ENCODE measurements around the gene GOLIM4.
A peak's percentile ranks its signal among the peaks of the same experiment; 100 is the strongest.
"Not testable (repeated sequence)": the region's sequence is repeated elsewhere in the genome, so short reads cannot be mapped to it uniquely, and the experiment has no call there.

GOLIM4 gene, protein sequence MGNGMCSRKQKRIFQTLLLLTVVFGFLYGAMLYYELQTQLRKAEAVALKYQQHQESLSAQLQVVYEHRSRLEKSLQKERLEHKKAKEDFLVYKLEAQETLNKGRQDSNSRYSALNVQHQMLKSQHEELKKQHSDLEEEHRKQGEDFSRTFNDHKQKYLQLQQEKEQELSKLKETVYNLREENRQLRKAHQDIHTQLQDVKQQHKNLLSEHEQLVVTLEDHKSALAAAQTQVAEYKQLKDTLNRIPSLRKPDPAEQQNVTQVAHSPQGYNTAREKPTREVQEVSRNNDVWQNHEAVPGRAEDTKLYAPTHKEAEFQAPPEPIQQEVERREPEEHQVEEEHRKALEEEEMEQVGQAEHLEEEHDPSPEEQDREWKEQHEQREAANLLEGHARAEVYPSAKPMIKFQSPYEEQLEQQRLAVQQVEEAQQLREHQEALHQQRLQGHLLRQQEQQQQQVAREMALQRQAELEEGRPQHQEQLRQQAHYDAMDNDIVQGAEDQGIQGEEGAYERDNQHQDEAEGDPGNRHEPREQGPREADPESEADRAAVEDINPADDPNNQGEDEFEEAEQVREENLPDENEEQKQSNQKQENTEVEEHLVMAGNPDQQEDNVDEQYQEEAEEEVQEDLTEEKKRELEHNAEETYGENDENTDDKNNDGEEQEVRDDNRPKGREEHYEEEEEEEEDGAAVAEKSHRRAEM

DNA sequence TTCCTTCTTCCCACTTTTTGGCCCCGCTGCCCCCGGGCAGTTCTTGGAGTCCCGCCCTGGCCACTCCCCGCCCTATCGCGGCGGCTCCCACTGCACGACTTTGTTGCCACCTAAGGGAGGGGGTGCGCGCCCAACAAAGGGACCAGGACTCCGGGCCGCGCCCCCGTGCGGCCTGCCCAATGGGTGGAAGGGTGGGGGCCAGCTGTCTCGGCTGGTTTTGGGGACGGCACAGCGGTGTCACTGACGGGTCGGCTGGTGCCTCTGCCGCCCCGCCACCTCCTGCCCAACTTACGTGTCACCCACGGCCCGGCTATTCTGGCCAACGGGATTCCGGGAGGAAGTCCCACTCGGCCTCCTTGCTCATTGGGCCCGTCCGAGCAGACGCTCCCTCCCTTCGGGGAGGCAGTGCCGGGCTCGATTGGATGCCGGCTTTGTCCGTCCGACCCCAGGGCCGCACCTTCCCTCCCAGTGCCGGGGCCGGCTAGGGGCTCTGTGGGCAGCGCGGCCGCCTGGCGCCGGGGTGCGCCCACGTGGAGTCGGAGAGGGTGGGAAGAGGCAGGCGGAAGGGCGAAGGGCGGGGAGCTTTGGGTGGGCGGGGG lies at the start of gene GOLIM4:
GOLIM4 (minus strand) TSS at position 314 of the 599 bp plus-strand sequence. CDS start 639 bp downstream, outside the sequence.
- peak; percentile 99 for DNase-seq

DNA sequence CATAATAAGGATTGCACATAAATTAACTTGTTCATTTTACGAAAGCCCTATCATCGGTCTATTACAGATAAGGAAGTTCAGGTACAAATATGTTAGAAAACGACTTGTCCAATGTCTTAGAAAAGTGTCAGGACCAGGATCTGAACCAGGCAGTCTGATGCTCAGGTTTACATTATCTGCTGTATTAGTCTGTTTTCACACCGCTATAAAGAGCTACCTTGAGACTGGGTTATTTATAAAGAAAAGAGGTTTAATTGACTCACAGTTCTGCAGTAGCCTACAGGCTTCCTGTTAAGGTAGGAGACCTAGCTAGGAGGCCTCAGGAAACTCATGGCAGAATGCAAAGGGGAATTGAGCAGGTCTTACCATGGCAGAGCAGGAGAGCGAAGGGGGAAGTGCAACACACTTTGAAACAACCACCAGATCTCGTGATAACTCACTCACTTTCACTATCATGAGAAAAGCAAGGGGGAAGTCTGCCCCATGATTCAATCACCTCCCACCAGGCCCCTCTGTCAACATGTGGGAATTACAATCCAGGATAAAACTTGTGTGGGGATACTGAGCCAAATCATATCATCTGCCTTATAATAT lies 45.8 kb upstream of the GOLIM4 start:
- no peak for DNase-seq

DNA sequence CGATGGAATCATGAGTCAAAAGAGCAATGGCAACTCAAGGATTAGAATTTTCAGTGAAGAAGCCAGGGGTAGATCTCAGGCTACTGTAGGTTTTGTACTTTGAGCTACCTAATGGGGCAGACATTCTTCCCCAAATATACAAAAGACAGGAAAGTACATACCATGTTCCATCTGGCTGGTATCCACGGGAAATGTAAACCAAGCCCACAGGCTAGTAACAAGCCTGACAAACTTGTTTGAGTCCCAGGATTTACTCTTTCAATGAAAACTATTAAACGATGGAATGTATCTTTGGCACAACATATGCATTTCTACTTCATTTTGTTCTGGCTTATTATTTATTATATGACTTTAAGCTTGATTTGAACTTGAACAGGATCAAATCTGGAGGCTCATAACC lies 44.2 kb upstream of the GOLIM4 start:
- no peak for DNase-seq

DNA sequence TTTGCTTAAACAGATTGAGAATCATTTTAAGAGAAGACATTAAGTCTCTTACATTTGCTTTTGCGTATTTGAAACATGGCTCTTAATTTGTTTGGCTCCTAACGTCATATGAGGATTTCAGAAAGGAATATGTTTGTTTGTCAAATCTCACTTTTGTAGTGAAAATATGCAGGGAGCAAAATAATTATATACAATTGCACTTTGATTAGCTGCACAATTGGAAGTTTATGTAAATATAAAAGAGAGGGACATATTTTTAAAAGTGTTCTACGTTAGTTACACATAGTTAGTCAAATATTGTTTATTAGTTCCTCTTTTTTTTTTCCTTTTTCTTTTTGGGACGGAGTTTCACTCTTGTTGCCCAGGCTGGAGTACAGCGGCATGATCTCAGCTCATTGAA lies 42.7 kb upstream of the GOLIM4 start:
- DNase-seq = no peak

DNA sequence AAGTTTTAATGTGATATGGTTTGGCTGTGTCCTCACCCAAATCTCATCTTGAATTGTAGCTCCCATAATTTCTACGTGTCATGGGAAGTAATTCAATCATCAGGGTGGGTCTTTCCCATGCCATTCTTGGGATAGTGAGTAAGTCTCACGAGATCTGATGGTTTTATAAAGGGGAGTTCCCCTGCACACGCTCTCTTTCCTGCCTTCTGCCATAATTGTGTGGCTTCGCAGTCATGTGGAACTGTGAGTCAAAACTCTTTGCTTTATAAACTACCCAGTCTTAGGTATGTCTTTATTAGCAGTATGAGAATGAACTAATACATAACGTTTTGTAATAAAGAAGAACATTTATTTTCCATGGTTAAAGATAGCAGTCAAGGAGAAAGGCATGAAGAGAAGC lies 39.2 kb upstream of the GOLIM4 start:
- DNase-seq = no peak

DNA sequence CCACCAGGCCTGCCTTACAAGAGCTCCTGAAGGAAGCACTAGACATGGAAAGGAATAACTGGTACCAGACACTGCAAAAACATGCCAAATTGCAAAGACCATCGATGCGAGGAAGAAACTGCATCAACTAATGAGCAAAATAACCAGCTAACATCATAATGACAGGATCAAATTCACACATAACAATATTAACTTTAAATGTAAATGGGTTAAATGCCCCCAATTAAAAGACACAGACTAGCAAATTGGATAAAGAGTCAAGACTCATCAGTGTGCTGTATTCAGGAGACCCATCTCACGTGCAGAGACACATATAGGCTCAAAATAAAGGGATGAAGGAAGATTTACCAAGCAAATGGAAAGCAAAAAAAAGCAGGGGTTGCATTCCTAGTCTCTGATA lies 34.5 kb upstream of the GOLIM4 start:
- not testable (repeated sequence) for DNase-seq

DNA sequence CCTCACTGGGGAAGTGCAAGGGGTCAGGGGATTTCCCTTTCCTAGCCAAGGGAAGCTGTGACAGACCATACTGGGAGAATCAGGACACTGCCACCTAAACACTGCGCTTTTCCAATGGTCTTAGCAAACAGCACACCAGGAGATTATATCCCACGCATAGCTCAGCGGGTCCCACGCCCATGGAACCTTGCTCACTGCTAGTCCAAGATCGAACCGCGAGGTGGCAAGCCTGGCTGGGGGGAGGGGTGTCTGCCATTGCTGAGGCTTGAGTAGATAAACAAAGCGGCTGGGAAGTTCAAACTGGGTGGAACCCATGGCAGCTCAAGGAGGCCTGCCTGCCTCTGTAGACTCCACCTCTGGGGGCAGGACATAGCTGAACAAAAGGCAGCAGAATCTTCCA lies 32.7 kb upstream of the GOLIM4 start:
- not testable (repeated sequence) for DNase-seq

DNA sequence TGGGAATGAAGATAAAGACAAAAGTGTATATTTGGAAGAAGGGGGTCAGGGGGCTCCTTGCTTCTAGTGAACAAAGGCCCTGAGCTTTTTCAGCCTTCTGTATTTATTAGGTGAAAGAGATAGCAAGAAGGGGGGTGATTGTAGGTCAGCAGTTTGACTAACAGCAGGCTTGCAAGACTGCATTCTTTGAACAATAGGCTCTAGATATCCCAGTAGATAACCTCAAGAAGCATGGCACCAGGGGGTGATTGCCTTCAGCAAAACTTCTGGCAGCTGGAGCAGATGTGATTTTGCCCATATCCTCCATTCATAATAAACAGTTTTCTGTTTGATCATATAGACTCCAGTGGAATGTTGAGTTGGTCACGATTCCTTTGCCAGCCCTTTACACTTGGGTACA lies 31.7 kb upstream of the GOLIM4 start:
- DNase-seq = no peak

DNA sequence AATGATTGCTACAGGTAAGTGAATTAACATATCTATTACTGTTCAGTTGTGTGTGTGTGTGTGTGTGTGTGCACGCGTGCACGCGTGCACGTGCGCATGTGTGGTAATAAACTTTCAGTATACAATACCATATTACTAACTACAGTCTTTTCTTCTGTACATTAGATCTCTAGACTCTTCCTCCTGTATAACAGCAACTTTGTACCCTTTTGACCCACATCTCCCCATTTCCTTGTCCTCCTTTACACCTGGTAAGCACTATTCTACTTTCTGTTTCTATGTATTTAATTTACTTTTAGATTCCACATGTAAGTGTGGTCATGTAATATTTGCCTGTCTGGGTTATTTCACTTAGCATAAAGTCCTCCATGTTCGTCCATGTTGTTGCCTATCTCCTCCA lies 29.1 kb upstream of the GOLIM4 start:
- DNase-seq = no peak

DNA sequence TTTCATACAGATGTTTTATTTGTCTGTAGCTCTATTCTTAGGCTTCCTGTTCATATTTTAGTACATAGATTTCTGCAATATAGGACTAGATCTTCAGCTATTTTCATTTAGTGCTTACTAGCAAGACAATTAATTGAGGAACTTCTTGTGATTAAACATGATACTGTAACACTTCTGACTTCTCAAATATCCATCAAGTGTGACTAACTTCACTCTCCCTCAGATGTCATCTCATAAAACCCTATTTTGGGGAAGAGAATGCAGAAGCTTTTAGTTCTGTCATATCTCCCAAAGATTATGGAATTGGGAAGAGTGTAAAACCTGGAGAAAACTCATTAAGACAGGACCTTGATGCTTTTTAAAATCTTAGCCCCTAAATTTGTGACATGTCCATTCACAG lies 28.6 kb upstream of the GOLIM4 start:
- DNase-seq = no peak

DNA sequence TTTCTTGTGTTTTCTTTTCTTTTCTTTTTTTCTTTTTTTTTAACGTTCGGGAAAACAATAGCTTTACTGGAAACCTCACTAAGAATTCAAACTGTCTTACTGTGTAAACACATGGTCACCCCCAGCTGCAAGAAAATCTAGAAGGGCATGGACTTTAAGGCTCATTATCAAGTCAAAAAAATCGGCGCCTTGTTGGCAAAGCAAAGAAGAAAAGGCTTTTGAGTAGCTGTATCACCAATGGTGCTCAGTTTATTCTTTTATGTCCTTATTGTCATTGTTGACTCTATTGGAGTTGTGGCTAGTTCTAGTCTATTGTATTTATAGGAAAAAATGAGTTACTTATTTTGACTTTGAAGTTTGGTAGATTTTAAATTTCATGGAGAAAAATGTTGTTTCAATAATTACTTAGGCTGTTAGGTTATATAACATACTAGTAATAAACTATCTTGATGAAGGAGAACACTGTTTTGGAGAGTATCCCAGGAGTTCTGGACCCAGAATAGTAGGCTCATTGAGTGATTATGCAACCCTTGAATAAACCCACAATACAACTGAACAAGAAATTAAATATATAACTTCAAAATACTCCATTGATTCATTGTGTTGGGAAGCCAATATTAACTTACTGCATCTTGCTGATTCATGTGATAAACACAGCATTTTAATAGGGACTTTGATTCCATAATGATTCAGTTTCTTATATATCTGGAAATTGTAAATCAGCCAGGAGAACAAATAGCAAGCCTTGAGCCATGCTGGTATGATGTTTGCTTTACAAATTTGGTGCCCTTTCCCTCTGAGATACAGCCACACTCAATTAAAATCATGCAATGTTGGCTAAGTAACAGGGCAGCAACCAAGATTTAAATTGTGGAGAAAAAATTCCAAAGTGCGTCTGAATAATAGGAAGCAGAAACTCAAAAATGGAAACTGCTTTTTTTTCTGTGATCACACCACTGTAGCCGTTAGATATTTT lies 27.8 kb upstream of the GOLIM4 start:
- no peak for DNase-seq

DNA sequence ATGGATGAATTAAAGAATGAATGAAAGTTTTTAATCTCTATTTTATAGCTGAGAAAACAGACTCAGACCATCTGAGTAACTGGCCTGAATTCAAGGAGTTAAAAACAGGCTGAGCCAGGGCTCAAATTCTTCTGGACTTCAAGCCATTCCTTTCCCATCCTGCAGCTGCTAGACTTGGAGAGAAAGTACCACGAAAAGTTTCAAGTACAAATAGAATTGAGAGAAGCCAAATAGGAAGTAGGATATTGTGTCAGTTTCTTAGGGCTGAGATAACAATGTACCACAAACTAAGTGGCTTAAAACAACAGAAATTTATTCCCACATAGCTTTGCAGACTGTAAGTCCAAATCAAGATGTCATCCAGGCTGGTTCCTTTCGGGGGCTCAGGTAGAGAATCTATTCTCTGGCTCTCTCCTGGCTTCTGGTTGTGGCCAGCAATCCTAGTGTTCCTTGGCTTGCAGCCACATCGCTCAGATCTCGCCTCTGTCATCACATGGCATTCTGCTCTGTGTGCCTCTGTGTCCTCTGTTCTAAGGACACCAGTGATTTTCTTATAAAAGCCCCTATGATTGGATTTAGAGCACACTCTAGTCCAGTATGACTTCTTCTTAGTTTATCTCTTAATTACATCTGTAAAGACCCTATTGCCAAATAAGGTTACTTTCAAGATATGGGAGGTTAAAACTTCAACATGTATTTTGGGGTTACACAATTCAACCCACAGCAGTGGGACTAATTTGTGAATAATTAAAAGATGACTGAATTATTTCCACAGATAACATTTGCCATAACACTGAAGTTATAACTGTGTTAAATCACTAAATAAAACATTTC lies 25.7 kb upstream of the GOLIM4 start:
- DNase-seq = no peak

DNA sequence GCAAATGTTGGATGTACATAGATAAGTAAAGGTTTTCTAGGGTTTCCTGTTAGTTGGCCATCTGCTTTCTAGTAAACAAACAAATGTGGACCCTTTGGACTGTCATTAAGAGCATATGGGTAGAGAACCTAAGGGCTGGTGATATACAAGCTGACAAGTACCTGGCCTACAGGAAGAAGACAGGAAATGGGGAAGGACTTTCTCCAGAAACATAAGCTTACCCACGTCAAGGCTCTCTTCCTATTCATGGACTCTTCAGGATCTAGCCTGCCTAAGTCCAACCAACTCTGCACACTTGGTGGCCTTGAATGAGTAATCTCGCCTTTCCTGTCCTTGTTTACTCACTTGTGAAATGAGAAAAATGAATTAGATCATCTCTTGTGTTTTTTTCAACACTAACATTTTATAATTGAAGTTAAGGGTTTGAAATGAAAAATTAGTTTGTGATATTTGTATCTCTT lies 22.2 kb upstream of the GOLIM4 start:
- no peak for DNase-seq

DNA sequence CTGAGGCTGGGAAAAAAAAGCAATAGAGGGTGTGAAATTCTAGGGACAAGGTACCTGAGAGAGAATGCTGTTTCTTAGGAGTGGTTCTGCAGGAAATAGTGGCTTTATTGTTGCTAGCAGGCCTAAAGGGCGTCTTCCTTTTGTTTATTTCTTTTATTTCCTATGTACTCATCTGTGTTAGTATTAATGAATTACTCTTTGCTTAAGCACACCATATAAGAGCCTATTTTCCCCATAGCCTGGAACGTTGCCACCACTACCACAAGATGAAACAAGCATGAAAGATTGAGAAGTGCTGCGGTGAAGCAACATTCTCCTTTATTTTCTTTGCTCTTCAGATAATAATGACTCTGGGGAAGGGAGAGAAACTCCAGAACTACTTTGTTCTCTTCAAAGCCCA lies 21.3 kb upstream of the GOLIM4 start:
- DNase-seq = no peak

DNA sequence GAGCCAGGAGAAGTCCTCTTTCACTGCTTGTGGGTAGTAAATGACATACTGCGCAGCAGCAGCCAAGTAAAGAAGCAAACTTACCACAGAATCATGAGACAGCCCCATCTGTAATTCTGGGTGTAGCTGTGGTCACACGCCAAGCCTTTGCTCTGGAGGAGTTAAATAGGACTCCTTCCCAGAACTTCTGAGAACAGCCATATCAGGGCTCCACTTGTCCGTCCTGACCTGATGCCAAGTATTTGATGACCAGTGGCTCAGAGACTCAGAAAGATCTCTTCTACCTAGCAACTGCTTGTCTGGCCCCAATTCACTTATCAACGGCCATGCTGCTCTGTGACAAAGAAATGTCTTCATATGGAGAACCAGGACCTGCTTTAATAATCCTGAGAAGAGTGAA lies 20.6 kb upstream of the GOLIM4 start:
- DNase-seq = no peak

DNA sequence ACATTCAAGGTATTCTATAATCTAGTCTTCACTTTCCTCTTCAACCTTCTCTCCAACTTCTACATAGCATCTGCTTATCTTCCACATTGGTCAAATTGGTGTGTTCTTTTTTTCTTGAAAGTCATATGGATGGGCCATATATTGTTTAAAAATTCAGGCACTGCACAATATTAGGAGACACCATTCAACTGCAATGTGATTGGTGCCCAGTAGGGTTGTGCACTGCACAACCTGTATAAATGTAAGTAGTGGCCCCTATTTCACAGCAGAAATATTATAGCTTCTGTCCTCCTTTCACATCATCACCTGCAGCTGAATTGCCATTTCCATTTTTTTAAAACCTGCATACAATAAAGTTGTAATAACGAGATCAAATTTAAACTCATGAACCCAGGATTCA lies 18.1 kb upstream of the GOLIM4 start:
- DNase-seq = no peak

DNA sequence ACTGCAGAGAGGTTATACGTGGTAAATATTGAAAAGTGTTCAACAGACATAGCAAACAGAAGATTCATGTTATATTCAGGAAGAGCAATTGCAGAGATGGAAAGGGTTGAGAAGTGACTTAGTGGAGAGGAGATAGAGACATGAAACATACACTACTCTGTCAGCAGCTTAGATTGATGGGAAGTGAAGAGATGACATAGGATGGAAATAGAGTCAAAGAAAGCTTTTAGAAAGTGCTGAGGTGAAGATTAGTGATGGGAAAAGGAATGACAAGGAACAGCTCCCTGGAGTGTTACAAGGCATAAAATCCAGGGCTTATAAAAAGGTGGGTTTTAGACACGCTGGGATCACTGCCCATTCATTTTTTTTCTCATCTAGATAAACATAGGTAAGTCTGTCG lies 17.2 kb upstream of the GOLIM4 start:
- DNase-seq = no peak

DNA sequence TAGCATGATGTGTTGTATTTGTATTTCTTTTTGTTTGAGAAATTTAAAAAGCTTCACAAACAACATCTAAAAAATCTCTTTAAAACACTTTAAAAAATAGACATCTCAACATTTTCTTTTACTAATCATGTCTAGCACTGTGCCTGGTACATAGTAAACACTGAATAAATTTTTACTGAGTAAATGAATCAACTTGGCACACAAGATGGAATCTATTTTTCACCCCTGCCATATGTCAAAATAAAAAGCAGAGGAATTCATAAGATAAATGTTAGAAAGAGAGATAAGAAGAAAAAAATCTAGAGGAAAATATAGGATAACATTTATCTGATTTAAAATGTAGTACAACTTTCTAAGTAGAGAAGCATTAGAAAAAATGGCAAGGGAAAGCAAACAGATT lies 8.6 kb upstream of the GOLIM4 start:
- DNase-seq = no peak

DNA sequence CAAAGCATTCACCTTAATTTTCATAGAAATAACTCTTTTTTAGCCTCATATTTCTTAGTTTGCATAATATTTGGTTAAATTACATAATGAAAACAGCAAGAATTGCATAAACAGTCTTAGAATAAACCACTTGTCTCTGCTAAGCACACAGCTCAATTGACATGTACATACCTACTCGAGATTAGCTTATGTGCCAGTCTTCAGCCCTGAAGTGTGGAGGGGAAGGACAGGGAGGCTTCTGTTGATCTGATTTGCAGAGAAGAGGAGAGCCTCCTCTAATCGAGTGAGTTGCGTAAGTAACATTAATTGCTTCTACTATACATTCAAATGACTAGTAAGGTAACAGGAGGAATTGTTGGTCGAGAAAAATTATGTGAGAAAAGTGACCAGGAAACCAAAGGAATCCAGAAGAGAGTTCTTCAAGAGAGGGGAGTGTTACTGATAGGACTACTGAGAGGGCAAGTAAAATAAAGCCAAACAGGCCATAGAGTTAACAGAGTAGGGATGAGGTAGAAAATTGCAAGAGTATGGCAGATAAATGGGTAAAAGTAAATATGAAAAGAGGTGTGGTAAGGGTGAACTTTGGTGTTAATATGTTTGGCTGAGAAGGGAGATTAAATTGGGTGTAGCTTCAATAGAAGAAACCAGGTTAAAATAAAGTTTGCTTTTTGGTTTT lies 7.1 kb upstream of the GOLIM4 start:
- no peak for DNase-seq

DNA sequence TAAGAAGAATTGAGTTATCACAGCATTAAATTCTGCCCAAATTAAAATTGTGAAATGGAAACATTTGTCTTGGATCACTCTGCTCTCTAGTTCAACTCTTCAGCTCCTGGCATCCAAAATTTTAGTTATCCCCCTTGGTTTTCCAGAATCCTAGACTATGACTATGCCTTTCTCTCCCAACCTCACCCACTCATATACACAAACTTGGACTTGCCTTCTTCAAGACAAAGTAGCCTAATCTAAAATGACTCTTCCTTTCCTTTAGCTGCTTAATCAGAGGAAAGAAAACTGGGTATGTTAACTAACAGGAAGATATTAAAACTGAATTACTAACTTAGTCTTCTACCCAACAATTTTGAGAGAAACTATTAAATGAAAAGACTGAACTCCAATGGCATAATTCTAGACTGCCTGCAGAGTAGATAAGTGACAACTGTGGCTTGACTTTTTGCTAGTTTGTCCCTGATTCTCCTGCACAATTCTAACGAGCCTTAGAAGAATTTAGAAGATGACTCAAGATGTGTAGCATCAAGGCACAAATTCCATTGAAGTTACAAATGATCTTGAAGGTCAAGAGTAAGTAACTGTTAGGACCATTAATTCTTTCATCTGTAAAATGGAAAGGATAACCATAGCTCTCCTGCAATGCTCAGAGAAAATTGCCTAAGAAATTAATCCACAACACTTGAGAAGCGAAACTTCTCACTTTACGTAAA lies 5.2 kb upstream of the GOLIM4 start:
- no peak for DNase-seq
